Mesenchymal stem cell (in vitro differentiated cells and primary cell): ENCODE measurements around the gene CD207. TPM values are rescaled to one million over a fixed set of nuclear protein-coding genes. Genes with fewer than 3 reads are reported as not detected.

Experiments used
- small RNA-seq: library from polyadenylated mRNA; stranded (forward); fragments of <200 nt; extraction: miRNeasy Mini kit (QIAGEN cat#:217004); gene quantifications from one replicate; pipeline ENCODE3, GENCODE V24; 2013; ENCODE audit warnings: low read depth

Gene CD207

Small RNAs within 50 kb of the gene (small RNA-seq; reads per million reads assigned to genes)
- gene HMGN2P21, result not detected
